A549 (cell line): ENCODE measurements around the gene C1QC. TPM values are rescaled to one million over a fixed set of nuclear protein-coding genes. Genes with fewer than 3 reads are reported as not detected.

ENCODE experiments used
- ATAC-seq, 2 experiments: fragments of 200-7000 bp in 1 of 2; fragments of >200 bp in 1 of 2; cut with Nextera tagmentation in 1 of 2; cut with Tn5 transposase in 1 of 2; 3 replicates each; pipeline versions ENCODE4 v1.8.0 to v1.9.1; 2018 to 2020; ENCODE audit warnings: mild to moderate bottlenecking in 1 of 2, moderate library complexity in 1 of 2
- CTCF ChIA-PET: fragments of 300-600 bp; sonication (Branson Sonifier 250); formaldehyde crosslinking; extraction: SDS; loops from one replicate; lab custom pipeline; 2021; ENCODE audit warnings: antibody characterized with exemption, inconsistent platforms; lab: Yijun Ruan, JAX
- POLR2A ChIA-PET: fragments of 350-600 bp; formaldehyde crosslinking; extraction: SDS; loops from one replicate; lab custom pipeline; 2021; ENCODE audit warnings: antibody characterized with exemption, inconsistent platforms; lab: Yijun Ruan, JAX
- DNase-seq, 2 experiments: peaks; one replicate each; pipeline versions ENCODE4 v3.0.0 to v3.0.0-alpha.2; 2011 to 2016; ENCODE audit warnings: low read depth in 1 of 2, low spot score in 1 of 2
- FAIRE-seq: peaks from 2 replicates; lab custom pipeline; 2011; peaks lifted over from hg19 to GRCh38; lab: Jason Lieb, UNC
- H3K27ac ChIP-seq, 2 experiments: fragments of >200 bp; sonication (Bioruptor Twin); formaldehyde crosslinking; 3 replicates each; pipeline ENCODE4 v1.5.1; 2016 to 2017
- H3K4me1 ChIP-seq: fragments of >200 bp; sonication (Bioruptor Twin); formaldehyde crosslinking; 3 replicates; pipeline ENCODE4 v1.6.1; 2016
- H3K4me2 ChIP-seq: fragments of >200 bp; sonication (Bioruptor Twin); formaldehyde crosslinking; 3 replicates; pipeline ENCODE4 v1.6.1; 2016
- H3K4me3 ChIP-seq: fragments of >200 bp; sonication (Bioruptor Twin); formaldehyde crosslinking; 3 replicates; pipeline ENCODE4 v1.5.1; 2016
- H3K9me3 ChIP-seq: fragments of >200 bp; sonication (Bioruptor Twin); formaldehyde crosslinking; 3 replicates; pipeline ENCODE4 v1.6.1; 2016
- ATOH8 ChIP-seq: fragments of 250-450 bp; sonication (Bioruptor Pico); IDR thresholded peaks from 2 replicates; pipeline ENCODE4 v1.5.0; 2020; ENCODE audit warnings: low read depth, mild to moderate bottlenecking, moderate library complexity
- BHLHE40 ChIP-seq: IDR thresholded peaks from 2 replicates; pipeline ENCODE4 v1.6.1; 2012; ENCODE audit warnings: low read depth, low read length, inconsistent platforms
- CBX2 ChIP-seq: fragments of 200-600 bp; sonication (generic); IDR thresholded peaks from 2 replicates; pipeline ENCODE4 v1.6.1; 2016; ENCODE audit warnings: low read depth, mild to moderate bottlenecking, borderline replicate concordance
- CBX8 ChIP-seq: fragments of 200-600 bp; sonication (generic); IDR thresholded peaks from 2 replicates; pipeline ENCODE4 v1.6.1; 2016
- CEBPB ChIP-seq, 2 experiments: fragments of >200 bp in 1 of 2; sonication (Bioruptor Twin) in 1 of 2; formaldehyde crosslinking in 1 of 2; IDR thresholded peaks; 2 replicates each; pipeline ENCODE4 v1.6.1; 2012 to 2016
- CTCF ChIP-seq: fragments of >200 bp; sonication (Bioruptor Twin); formaldehyde crosslinking; IDR thresholded peaks from 3 replicates; pipeline ENCODE4 v1.5.1; 2016
- ESRRA ChIP-seq: fragments of 150-350 bp; IDR thresholded peaks from 2 replicates; pipeline ENCODE4 v1.6.1; 2014; ENCODE audit warnings: mild to moderate bottlenecking, low read length, borderline replicate concordance
- FOXS1 ChIP-seq: fragments of 250-450 bp; sonication (Bioruptor Pico); IDR thresholded peaks from 2 replicates; pipeline ENCODE4 v1.5.0; 2020; ENCODE audit warnings: mild to moderate bottlenecking, moderate library complexity
- GATA3 ChIP-seq: IDR thresholded peaks from 2 replicates; pipeline ENCODE4 v1.6.1; 2012; ENCODE audit warnings: borderline replicate concordance
- HDAC2 ChIP-seq: fragments of 200-600 bp; sonication (generic); IDR thresholded peaks from 2 replicates; pipeline ENCODE4 v1.6.1; 2016
- HOXB5 ChIP-seq: fragments of 250-450 bp; sonication (Bioruptor Pico); IDR thresholded peaks from 2 replicates; pipeline ENCODE4 v1.5.0; 2020; ENCODE audit warnings: mild to moderate bottlenecking, moderate library complexity
- JUNB ChIP-seq: fragments of >200 bp; sonication (Bioruptor Twin); formaldehyde crosslinking; IDR thresholded peaks from 2 replicates; pipeline ENCODE4 v1.6.1; 2016
- KDM1A ChIP-seq: fragments of 200-600 bp; sonication (generic); IDR thresholded peaks from 2 replicates; pipeline ENCODE4 v1.6.1; 2016; ENCODE audit warnings: low read depth, mild to moderate bottlenecking
- MAFK ChIP-seq: fragments of 450-650 bp; IDR thresholded peaks from 2 replicates; pipeline ENCODE4 v1.6.1; 2014; ENCODE audit not compliant: partially characterized antibody
- MAZ ChIP-seq: fragments of 150-350 bp; IDR thresholded peaks from 2 replicates; pipeline ENCODE4 v1.6.1; 2014; ENCODE audit warnings: antibody characterized with exemption, low read depth, low read length, borderline replicate concordance
- NFE2L2 ChIP-seq: fragments of 150-350 bp; conservative IDR thresholded peaks from 2 replicates; pipeline ENCODE4 v1.6.1; 2014; ENCODE audit warnings: low read length
- POLR2A ChIP-seq: IDR thresholded peaks from 2 replicates; pipeline ENCODE4 v1.6.1; 2012; ENCODE audit warnings: mild to moderate bottlenecking, low read length
- POLR2AphosphoS2 ChIP-seq: conservative IDR thresholded peaks from 2 replicates; pipeline ENCODE4 v1.6.1; 2012; ENCODE audit warnings: low read length, improper control_type of control experiment, inconsistent platforms
- RAD21 ChIP-seq, 2 experiments: fragments of >200 bp in 1 of 2; sonication (Bioruptor Twin) in 1 of 2; formaldehyde crosslinking in 1 of 2; IDR thresholded peaks in 1 of 2; conservative IDR thresholded peaks in 1 of 2; 2 replicates in 1 of 2; 3 replicates in 1 of 2; pipeline ENCODE4 v1.6.1; 2012 to 2018; ENCODE audit warnings: inconsistent platforms in 1 of 2
- RARB ChIP-seq: fragments of 250-450 bp; sonication (Bioruptor Pico); IDR thresholded peaks from 2 replicates; pipeline ENCODE4 v1.8.0; 2021; ENCODE audit warnings: mild to moderate bottlenecking, moderate library complexity
- RFX5 ChIP-seq: fragments of 450-650 bp; IDR thresholded peaks from 2 replicates; pipeline ENCODE4 v1.7.1; 2014; ENCODE audit warnings: antibody characterized with exemption, mild to moderate bottlenecking, moderate library complexity
- RNF2 ChIP-seq: fragments of 200-600 bp; sonication (generic); IDR thresholded peaks from 2 replicates; pipeline ENCODE4 v1.6.1; 2016; ENCODE audit warnings: low read depth, mild to moderate bottlenecking, antibody characterized with exemption, moderate library complexity, borderline replicate concordance
- SMC3 ChIP-seq: fragments of >200 bp; sonication (Bioruptor Twin); formaldehyde crosslinking; IDR thresholded peaks from 3 replicates; pipeline ENCODE4 v1.6.1; 2018; ENCODE audit warnings: inconsistent platforms
- SREBF2 ChIP-seq: fragments of 450-650 bp; IDR thresholded peaks from 2 replicates; pipeline ENCODE4 v1.6.1; 2014; ENCODE audit warnings: mild to moderate bottlenecking, moderate library complexity
- TFCP2L1 ChIP-seq: fragments of 250-450 bp; sonication (Bioruptor Pico); IDR thresholded peaks from 2 replicates; pipeline ENCODE4 v1.5.0; 2021; ENCODE audit warnings: mild to moderate bottlenecking
- TP53 ChIP-seq: fragments of 250-450 bp; sonication (Bioruptor Pico); IDR thresholded peaks from 2 replicates; pipeline ENCODE4 v1.5.0; 2021; ENCODE audit warnings: mild to moderate bottlenecking, moderate library complexity
- ZC3H11A ChIP-seq: fragments of 450-650 bp; IDR thresholded peaks from 2 replicates; pipeline ENCODE4 v1.6.1; 2014; ENCODE audit warnings: antibody characterized with exemption, mild to moderate bottlenecking
- ZSCAN20 ChIP-seq: fragments of 250-450 bp; sonication (Bioruptor Pico); IDR thresholded peaks from 2 replicates; pipeline ENCODE4 v1.8.0; 2022; ENCODE audit warnings: mild to moderate bottlenecking, moderate library complexity
- WGBS: methylation state at CpG from one replicate; pipeline ENCODE4 v1.1.6; 2017; ENCODE audit errors: missing lambda C conversion rate; 5-methylcytosine and 5-hydroxymethylcytosine counted together
- polyA plus RNA-seq, 4 experiments: library from polyadenylated mRNA; depleted of rRNA in 3 of 4; stranded (reverse); fragments of >200 nt; fragmentation: RNase III in 1 of 4; extraction: RNeasy Plus Mini Kit Qiagen cat#74134 plus additional on column Dnase treatment in 1 of 4; gene quantifications; 2 replicates in 3 of 4; 3 replicates in 1 of 4; pipeline ENCODE4 v1.2.3, GENCODE V29; 2011 to 2017
- TF ChIP-seq, protein P1 (sequence below): fragments of >200 bp; sonication (Bioruptor Twin); formaldehyde crosslinking; IDR thresholded peaks from 2 replicates; pipeline ENCODE4 v1.6.1; 2016
- TF ChIP-seq, protein P2 (sequence below): IDR thresholded peaks from 2 replicates; pipeline ENCODE4 v1.6.1; 2012; ENCODE audit warnings: low read depth, borderline replicate concordance

The C1QC gene
- polyA plus RNA-seq, 2 of the 4 experiments (the other 2 are of a cell fraction), result not detected

DNA sequence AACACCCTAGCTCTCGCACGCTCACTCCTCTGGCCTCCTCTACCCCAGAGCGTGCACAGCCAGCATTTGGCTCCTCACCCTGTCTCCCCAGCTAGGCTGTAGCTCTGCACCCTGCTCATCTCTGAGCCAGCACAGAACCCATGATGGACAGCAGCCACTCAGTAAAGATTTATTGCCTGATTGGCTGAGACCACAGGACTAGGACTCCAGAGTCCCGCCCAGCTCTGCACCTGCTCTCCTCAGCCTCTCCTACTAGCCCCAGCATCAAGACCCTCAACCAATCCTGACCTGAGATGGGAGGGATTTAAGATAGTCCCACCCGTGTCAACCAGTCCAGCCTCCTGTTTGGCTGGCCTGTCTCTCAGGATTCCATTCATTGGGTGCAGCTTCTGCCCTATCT, 18.9 kb downstream of the C1QC start:
- POLR2A ChIA-PET, result no interaction called here
- WGBS, result 65% methylated on average over 4 of the region's 5 CpGs
- CTCF ChIA-PET, result interaction anchor here (1.0 to 2.7 kb wide), 6 partner anchors 8 to 301 kb away, joined by 3 to 14 read pairs (median 8); no protein-coding TSS in a partner anchor
- H3K9me3 ChIP-seq, result no peaks in the 10 kb centered on the region
- peak; percentile 24 to 66 for DNase-seq
- FAIRE-seq, result no peak
- H3K27ac ChIP-seq, result no peak overlapping the region
- H3K4me2 ChIP-seq, result no peak overlapping the region
- H3K4me3 ChIP-seq, result no peak overlapping the region
- TF ChIP-seq FOXS1 (CRISPR knock-in tag) (no peak), SREBF2 (no peak), CBX2 (no peak), HOXB5 (CRISPR knock-in tag) (no peak), TFCP2L1 (CRISPR knock-in tag) (no peak), BHLHE40 (no peak), RARB (CRISPR knock-in tag) (no peak), CBX8 (no peak), JUNB (no peak), RFX5 (no peak), RNF2 (no peak), NFE2L2 (no peak), CTCF (no peak)
- ATAC-seq, result peak; percentile 5 to 89; a peak in 3 of 6 replicates
- H3K4me1 ChIP-seq, result no peaks in the 10 kb centered on the region

- CTCF ChIA-PET, result interaction anchor here (1.0 to 2.7 kb wide), 9 partner anchors 9 to 302 kb away, joined by 3 to 14 read pairs (median 5); no protein-coding TSS in a partner anchor
- FAIRE-seq, result no peak
- 10% methylated on average over 2 of the region's 8 CpGs for WGBS
- POLR2A ChIA-PET, result no interaction called here
- no peak overlapping the region for H3K4me3 ChIP-seq
- H3K4me2 ChIP-seq, result no peak overlapping the region
- H3K4me1 ChIP-seq, result no peaks in the 10 kb centered on the region
- no peaks in the 10 kb centered on the region for H3K9me3 ChIP-seq
- TF ChIP-seq HDAC2, result no peak
- TF ChIP-seq ZSCAN20 (CRISPR knock-in tag), result no peak
- TF ChIP-seq GATA3, result no peak
- TF ChIP-seq, all 56 proteins: peak for 0
- no peak overlapping the region for H3K27ac ChIP-seq
- no peak for ATAC-seq
- DNase-seq, result no peak
Observed at GRCh38 chr1:22662986-22663408, 19.6 kb downstream of the C1QC start.

- Histone ChIP-seq H3K27ac (no peak overlapping the region), H3K4me3 (no peak overlapping the region), H3K4me1 (no peaks in the 10 kb centered on the region), H3K4me2 (no peak overlapping the region), H3K9me3 (no peaks in the 10 kb centered on the region)
- DNase-seq (peak; percentile 42 to 55), FAIRE-seq (no peak), ATAC-seq (peak; percentile 80 to 84)
- TF ChIP-seq, protein P1, sequence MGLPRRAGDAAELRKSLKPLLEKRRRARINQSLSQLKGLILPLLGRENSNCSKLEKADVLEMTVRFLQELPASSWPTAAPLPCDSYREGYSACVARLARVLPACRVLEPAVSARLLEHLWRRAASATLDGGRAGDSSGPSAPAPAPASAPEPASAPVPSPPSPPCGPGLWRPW, result no peak
- no peak for TF ChIP-seq POLR2AphosphoS2
- peak; percentile 62 for TF ChIP-seq SMC3
- TF ChIP-seq POLR2A, result no peak
- TF ChIP-seq ZC3H11A, result no peak
- no peak for TF ChIP-seq MAZ
- no peak for TF ChIP-seq KDM1A
- no peak for TF ChIP-seq BHLHE40
- TF ChIP-seq TP53 (CRISPR knock-in tag), result no peak
- TF ChIP-seq, protein P2, sequence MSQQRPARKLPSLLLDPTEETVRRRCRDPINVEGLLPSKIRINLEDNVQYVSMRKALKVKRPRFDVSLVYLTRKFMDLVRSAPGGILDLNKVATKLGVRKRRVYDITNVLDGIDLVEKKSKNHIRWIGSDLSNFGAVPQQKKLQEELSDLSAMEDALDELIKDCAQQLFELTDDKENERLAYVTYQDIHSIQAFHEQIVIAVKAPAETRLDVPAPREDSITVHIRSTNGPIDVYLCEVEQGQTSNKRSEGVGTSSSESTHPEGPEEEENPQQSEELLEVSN, result no peak
- no peak for TF ChIP-seq MAFK
- peak; percentile 78 to 85 for TF ChIP-seq RAD21 (conservative IDR thresholded peaks at IDR 0.05 in 1 of 2, IDR thresholded peaks at IDR 0.05 in 1 of 2)
- no peak for TF ChIP-seq RFX5
- no peak for TF ChIP-seq ATOH8 (CRISPR knock-in tag)
- no peak for TF ChIP-seq ESRRA
- peak; percentile 48; the same call in 2 of the 3 replicates for TF ChIP-seq CTCF
- TF ChIP-seq CEBPB (IDR thresholded peaks at IDR 0.05), result no peak
- WGBS, result 38% methylated on average over 7 of the region's 7 CpGs
- ChIA-PET CTCF (interaction anchor here (0.7 to 4.0 kb wide), 12 partner anchors 9 to 299 kb away, joined by 3 to 50 read pairs (median 4); no protein-coding TSS in a partner anchor), POLR2A (no interaction called here)
Observed at GRCh38 chr1:22665752-22666151, 22.3 kb downstream of the C1QC start.
